ENCODE measurements around the gene IL17B.

IL17B gene

GRCh38 chr5:149353911-149354310 lies 25.2 kb downstream of the IL17B start:
- DNase-seq, result no peak

GRCh38 chr5:149352169-149352568 lies 26.9 kb downstream of the IL17B start:
- DNase-seq, result no peak

- no peak for DNase-seq
Measured at GRCh38 chr5:149349382-149349781, 29.7 kb downstream of the IL17B start.

- no peak for DNase-seq
Measured at GRCh38 chr5:149348518-149348917, 30.6 kb downstream of the IL17B start.

GRCh38 chr5:149345892-149346222 lies 33.2 kb downstream of the IL17B start:
- DNase-seq, result no peak

GRCh38 chr5:149345147-149345891 lies 33.8 kb downstream of the IL17B start, which contains the start of gene GRPEL2:
TSS of gene GRPEL2 (plus strand) at chr5:149345499. CDS start at chr5:149345540, 41 bp downstream.
- DNase-seq, result peak; percentile 90

GRCh38 chr5:149344151-149344550 lies 34.9 kb downstream of the IL17B start:
- DNase-seq, result no peak

GRCh38 chr5:149341876-149342275 lies 37.2 kb downstream of the IL17B start:
- DNase-seq, result no peak

GRCh38 chr5:149340920-149341319 lies 38.2 kb downstream of the IL17B start:
- DNase-seq, result no peak

GRCh38 chr5:149338364-149338763 lies 40.7 kb downstream of the IL17B start:
- no peak for DNase-seq

- no peak for DNase-seq
Measured at GRCh38 chr5:149337736-149338135, 41.4 kb downstream of the IL17B start.

GRCh38 chr5:149333711-149334443 lies 45.2 kb downstream of the IL17B start:
- DNase-seq, result no peak

- no peak for DNase-seq
Measured at GRCh38 chr5:149328177-149328576, 50.9 kb downstream of the IL17B start.

- no peak for DNase-seq
Measured at GRCh38 chr5:149326611-149327010, 52.5 kb downstream of the IL17B start.

GRCh38 chr5:149325894-149326293 lies 53.2 kb downstream of the IL17B start:
- no peak for DNase-seq

GRCh38 chr5:149325166-149325735 lies 53.8 kb downstream of the IL17B start:
- DNase-seq, result no peak

GRCh38 chr5:149324641-149325040 lies 54.5 kb downstream of the IL17B start:
- DNase-seq, result no peak

All from CD4-positive, alpha-beta T cell treated with Interferon gamma for 1 hour (primary cell).